WERI-Rb-1 (cell line): ENCODE measurements around the gene FAM153A.
"Not testable (repeated sequence)": the region's sequence is repeated elsewhere in the genome, so short reads cannot be mapped to it uniquely, and the experiment has no call there.

Source experiments
- DNase-seq: peaks from one replicate; pipeline ENCODE4 v3.0.0-alpha.2; 2020
- H3K27ac ChIP-seq: fragments of 250-450 bp; sonication (Bioruptor Pico); 2 replicates; pipeline ENCODE4 v1.5.1; 2020; ENCODE audit warnings: mild to moderate bottlenecking, moderate library complexity
- H3K27me3 ChIP-seq: fragments of 250-450 bp; sonication (Bioruptor Pico); 2 replicates; pipeline ENCODE4 v1.5.1; 2021; ENCODE audit warnings: mild to moderate bottlenecking, low read depth, moderate library complexity; ENCODE audit not compliant: insufficient read depth, severe bottlenecking
- H3K36me3 ChIP-seq: fragments of 250-450 bp; sonication (Bioruptor Pico); 2 replicates; pipeline ENCODE4 v1.5.1; 2020; ENCODE audit warnings: mild to moderate bottlenecking, moderate library complexity
- H3K4me3 ChIP-seq: 2 replicates; pipeline ENCODE4 v1.5.1; 2011; ENCODE audit warnings: low read depth, mild to moderate bottlenecking, control low read depth, low read length
- H3K9me3 ChIP-seq: fragments of 250-450 bp; sonication (Bioruptor Pico); 2 replicates; pipeline ENCODE4 v1.5.1; 2021; ENCODE audit warnings: mild to moderate bottlenecking, moderate library complexity; ENCODE audit not compliant: severe bottlenecking

FAM153A gene

DNA sequence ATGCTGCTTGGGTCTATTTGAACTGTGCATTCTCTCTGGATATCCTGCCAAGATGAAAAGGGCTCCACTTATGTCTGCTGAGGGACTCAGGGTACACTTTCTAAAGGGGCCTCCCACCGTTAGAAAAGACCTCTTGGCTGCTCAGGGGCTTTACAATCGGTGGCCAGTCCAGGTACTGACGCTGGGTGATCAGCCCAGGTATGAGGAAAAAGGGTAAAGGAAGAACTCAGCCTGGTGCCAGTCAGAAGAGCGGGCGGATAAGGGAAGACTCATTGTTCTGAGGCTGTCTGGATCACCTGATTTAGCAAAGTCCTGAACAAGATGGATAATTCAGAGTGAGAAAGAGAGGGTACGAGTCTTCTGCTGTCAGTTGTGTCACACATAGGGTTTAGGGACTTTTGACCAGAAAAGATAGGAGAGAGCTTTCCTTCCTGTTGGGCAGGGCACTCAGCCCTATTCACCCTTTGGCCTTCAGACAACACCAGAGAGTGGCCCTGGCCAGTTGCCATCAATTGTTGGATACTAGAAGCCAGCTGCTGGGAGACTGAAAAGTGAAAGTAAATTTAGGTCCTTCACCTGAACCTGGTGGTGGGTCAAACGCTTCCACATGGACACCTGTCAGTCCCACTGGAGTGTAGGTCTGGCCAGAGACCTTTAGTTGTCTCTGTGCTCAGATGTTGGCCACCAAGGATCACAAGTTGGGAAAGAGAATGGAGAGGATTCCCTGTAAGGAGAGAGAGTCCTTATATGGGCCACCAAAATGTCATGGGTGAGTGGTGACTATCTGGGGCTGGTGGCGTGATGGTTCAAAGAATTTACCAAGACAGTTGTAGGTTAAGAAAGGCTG, 88.8 kb downstream of the FAM153A start:
- not testable (repeated sequence) for H3K27me3 ChIP-seq, H3K36me3 ChIP-seq, DNase-seq, H3K9me3 ChIP-seq, H3K27ac ChIP-seq, H3K4me3 ChIP-seq

DNA sequence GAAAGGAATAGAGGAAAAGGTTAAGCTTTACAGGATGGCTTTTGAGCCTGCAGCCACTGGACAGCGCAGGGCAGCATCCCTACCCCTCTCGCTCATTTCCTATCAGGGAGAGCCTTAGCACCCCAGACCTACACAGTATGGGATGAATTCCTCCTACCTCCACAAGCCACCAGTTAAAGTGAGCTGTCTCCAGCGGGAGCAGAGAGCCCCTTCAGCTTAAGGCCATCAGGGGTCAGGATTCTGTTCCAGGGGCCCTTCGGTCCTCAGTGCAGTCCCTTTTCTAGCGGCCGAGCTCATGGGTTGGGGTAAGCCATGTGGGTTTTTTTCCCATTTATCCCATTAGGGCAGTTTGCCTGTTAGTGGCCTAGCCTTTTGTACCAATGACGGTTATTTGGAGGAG, 89.7 kb downstream of the FAM153A start:
- not testable (repeated sequence) for H3K9me3 ChIP-seq, H3K4me3 ChIP-seq, H3K27me3 ChIP-seq, DNase-seq, H3K36me3 ChIP-seq, H3K27ac ChIP-seq

GRCh38 chr5:177692507-177692906, 90.2 kb downstream of the FAM153A start:
- not testable (repeated sequence) for H3K9me3 ChIP-seq, H3K36me3 ChIP-seq, H3K4me3 ChIP-seq, H3K27ac ChIP-seq, DNase-seq, H3K27me3 ChIP-seq

DNA sequence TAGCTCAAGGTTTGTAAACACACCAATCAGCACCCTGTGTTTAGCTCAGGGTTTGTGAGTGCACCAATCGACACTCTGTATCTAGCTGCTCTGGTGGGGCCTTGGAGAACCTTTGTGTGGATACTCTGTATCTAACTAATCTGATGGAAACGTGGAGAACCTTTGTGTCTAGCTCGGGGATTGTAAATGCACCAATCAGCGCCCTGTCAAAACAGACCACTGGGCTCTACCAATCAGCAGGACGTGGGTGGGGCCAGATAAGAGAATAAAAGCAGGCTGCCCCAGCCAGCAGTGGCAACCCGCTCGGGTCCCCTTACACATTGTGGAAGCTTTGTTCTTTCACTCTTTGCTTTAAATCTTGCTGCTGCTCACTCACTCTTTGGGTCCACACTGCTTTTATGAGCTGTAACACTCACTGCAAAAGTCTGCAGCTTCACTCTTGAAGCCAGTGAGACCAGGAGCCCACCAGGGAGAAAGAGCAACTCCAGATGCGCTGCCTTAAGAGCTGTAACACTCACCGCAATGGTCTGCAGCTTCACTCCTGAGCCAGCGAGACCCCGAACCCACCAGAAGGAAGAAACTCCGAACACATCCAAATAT, 93.6 kb downstream of the FAM153A start:
- H3K9me3 ChIP-seq, H3K36me3 ChIP-seq, H3K27ac ChIP-seq, H3K27me3 ChIP-seq, DNase-seq, H3K4me3 ChIP-seq: not testable (repeated sequence)

DNA sequence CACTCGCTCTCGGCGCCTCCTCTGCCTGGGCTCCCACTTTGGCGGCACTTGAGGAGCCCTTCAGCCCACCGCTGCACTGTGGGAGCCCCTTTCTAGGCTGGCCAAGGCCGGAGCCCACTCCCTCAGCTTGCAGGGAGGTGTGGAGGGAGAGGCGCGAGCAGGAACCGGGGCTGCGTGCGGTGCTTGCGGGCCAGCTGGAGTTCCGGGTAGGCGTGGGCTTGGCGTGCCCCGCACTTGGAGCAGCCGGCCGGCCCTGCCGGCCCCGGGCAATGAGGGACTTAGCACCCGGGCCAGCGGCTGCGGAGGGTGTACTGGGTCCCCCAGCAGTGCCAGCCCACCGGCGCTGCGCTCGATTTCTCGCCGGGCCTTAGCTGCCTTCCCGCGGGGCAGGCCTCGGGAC, 94.6 kb downstream of the FAM153A start:
- not testable (repeated sequence) for H3K9me3 ChIP-seq, H3K36me3 ChIP-seq, H3K4me3 ChIP-seq, DNase-seq, H3K27me3 ChIP-seq, H3K27ac ChIP-seq

GRCh38 chr5:177681920-177682319, 100.8 kb downstream of the FAM153A start:
- H3K36me3 ChIP-seq, DNase-seq, H3K27me3 ChIP-seq, H3K4me3 ChIP-seq, H3K27ac ChIP-seq, H3K9me3 ChIP-seq: not testable (repeated sequence)
